GM12878 (cell line): Measurements from ENCODE around the gene ADD1. TPM values are rescaled to one million over a fixed set of nuclear protein-coding genes. Genes with fewer than 3 reads are reported as not detected.

ENCODE experiments used
- HDGF ChIP-seq: fragments of 450-650 bp; IDR thresholded peaks from 2 replicates; pipeline ENCODE4 v1.6.1; 2016; ENCODE audit warnings: antibody characterized with exemption
- IRF5 ChIP-seq: fragments of 450-650 bp; IDR thresholded peaks from 2 replicates; pipeline ENCODE4 v1.6.1; 2017; ENCODE audit warnings: borderline replicate concordance
- JUNB ChIP-seq: IDR thresholded peaks from 2 replicates; pipeline ENCODE4 v1.6.1; 2016; ENCODE audit warnings: antibody characterized with exemption, mild to moderate bottlenecking
- MAX ChIP-seq: IDR thresholded peaks from 2 replicates; pipeline ENCODE4 v1.6.1; 2012; ENCODE audit warnings: low read depth, low read length, improper control_type of control experiment
- MLLT1 ChIP-seq: fragments of 450-650 bp; IDR thresholded peaks from 2 replicates; pipeline ENCODE4 v1.6.1; 2016; ENCODE audit warnings: mild to moderate bottlenecking
- NR2F1 ChIP-seq: fragments of 450-650 bp; conservative IDR thresholded peaks from 2 replicates; pipeline ENCODE4 v1.6.1; 2017; ENCODE audit warnings: mild to moderate bottlenecking
- NRF1 ChIP-seq: conservative IDR thresholded peaks from 2 replicates; pipeline ENCODE4 v1.6.1; 2011; ENCODE audit warnings: mild to moderate bottlenecking, low read depth, low read length, improper control_type of control experiment
- PKNOX1 ChIP-seq: fragments of 450-650 bp; IDR thresholded peaks from 2 replicates; pipeline ENCODE4 v1.6.1; 2016; ENCODE audit warnings: mild to moderate bottlenecking
- RCOR1 ChIP-seq: conservative IDR thresholded peaks from 2 replicates; pipeline ENCODE4 v1.6.1; 2012; ENCODE audit warnings: low read depth, low read length, improper control_type of control experiment
- SPI1 ChIP-seq: IDR thresholded peaks from 2 replicates; pipeline ENCODE4 v1.6.1; 2011; ENCODE audit warnings: low read depth, mild to moderate bottlenecking, low read length, moderate library complexity, borderline replicate concordance; ENCODE audit not compliant: insufficient read depth
- WRNIP1 ChIP-seq: IDR thresholded peaks from 2 replicates; pipeline ENCODE4 v1.6.1; 2011; ENCODE audit warnings: low read depth, low read length, improper control_type of control experiment, borderline replicate concordance
- YBX1 ChIP-seq: fragments of 450-650 bp; IDR thresholded peaks from 2 replicates; pipeline ENCODE4 v1.6.1; 2016; ENCODE audit warnings: antibody characterized with exemption
- ZBTB33 ChIP-seq: fragments of 450-650 bp; IDR thresholded peaks from 2 replicates; pipeline ENCODE4 v1.6.1; 2017; ENCODE audit warnings: mild to moderate bottlenecking
- ZNF687 ChIP-seq: fragments of 450-650 bp; IDR thresholded peaks from 2 replicates; pipeline ENCODE4 v1.6.1; 2017; ENCODE audit warnings: mild to moderate bottlenecking, moderate library complexity
- polyA plus RNA-seq, 11 experiments: library from polyadenylated mRNA; depleted of rRNA in 4 of 11; unstranded in 6 of 11; stranded (reverse) in 5 of 11; fragments of >200 nt; fragmentation: Nextera tagmentation in 4 of 11; fragmentation: Illumina TruSeq in 1 of 11; extraction: Ambion mirVana in 4 of 11; extraction: Trizol in 1 of 11; gene quantifications; 1 replicate in 1 of 11; 2 replicates in 10 of 11; pipeline versions ENCODE4 v1.2.1 to v1.2.3, GENCODE V29; 2011 to 2016; ENCODE audit warnings: inconsistent platforms in 2 of 11, missing spikeins in 2 of 11, low read depth in 1 of 11
- total RNA-seq, 4 experiments: library from RNA; depleted of rRNA in 3 of 4; stranded (reverse); fragments of >200 nt in 3 of 4; fragmentation: Illumina TruSeq in 1 of 4; extraction: Trizol in 1 of 4; gene quantifications; 2 replicates each; pipeline versions ENCODE4 v1.2.1 to v1.2.3, GENCODE V29; 2013 to 2021

ADD1 gene
- total and polyA plus RNA-seq, 10 of the 15 experiments (the other 5 are each of a cell fraction or from before 2014, with no cell fraction given): 21.6 to 182 (median 105) TPM

- TF ChIP-seq ZNF687 (peak; percentile 69), IRF5 (no peak), RCOR1 (no peak), MLLT1 (peak; percentile 34; the same call in 1 of the 2 replicates), NR2F1 (peak; percentile 77), JUNB (no peak), MAX (peak; percentile 48; the same call in 1 of the 2 replicates), WRNIP1 (no peak), HDGF (peak; percentile 78; the same call in 1 of the 2 replicates), NRF1 (no peak), SPI1 (peak; percentile 37; the same call in 1 of the 2 replicates), ZBTB33 (no peak), YBX1 (no peak), PKNOX1 (peak; percentile 73)
These were observed 45.0 kb upstream of the ADD1 start (continued) for GRCh38 chr4:2798399-2799223.
